SH-SY5Y (cell line): Measurements from ENCODE around the gene INTS6.

Experiments used
- GATA2 ChIP-seq: IDR thresholded peaks from 2 replicates; pipeline ENCODE4 v1.6.1; 2011; ENCODE audit warnings: mild to moderate bottlenecking, low read depth, low read length
- GATA3 ChIP-seq: IDR thresholded peaks from 2 replicates; pipeline ENCODE4 v1.6.1; 2011; ENCODE audit warnings: low read depth, mild to moderate bottlenecking, low read length, moderate library complexity

- TF ChIP-seq GATA2 (no peak), GATA3 (no peak)
Observed at GRCh38 chr13:51347099-51347498, 105.7 kb downstream of the INTS6 start.
